A549 (cell line): ENCODE data around the gene MYLK.

Source experiments
- CTCF ChIP-seq: fragments of >200 bp; sonication (Bioruptor Twin); formaldehyde crosslinking; IDR thresholded peaks from 3 replicates; pipeline ENCODE4 v1.5.1; 2016
- ELK1 ChIP-seq: fragments of 150-350 bp; IDR thresholded peaks from 2 replicates; pipeline ENCODE4 v1.6.1; 2014; ENCODE audit warnings: low read depth, mild to moderate bottlenecking, low read length
- ESRRA ChIP-seq: fragments of 150-350 bp; IDR thresholded peaks from 2 replicates; pipeline ENCODE4 v1.6.1; 2014; ENCODE audit warnings: mild to moderate bottlenecking, low read length, borderline replicate concordance
- MAZ ChIP-seq: fragments of 150-350 bp; IDR thresholded peaks from 2 replicates; pipeline ENCODE4 v1.6.1; 2014; ENCODE audit warnings: antibody characterized with exemption, low read depth, low read length, borderline replicate concordance
- POLR2A ChIP-seq: IDR thresholded peaks from 2 replicates; pipeline ENCODE4 v1.6.1; 2012; ENCODE audit warnings: mild to moderate bottlenecking, low read length
- RAD21 ChIP-seq, 2 experiments: fragments of >200 bp in 1 of 2; sonication (Bioruptor Twin) in 1 of 2; formaldehyde crosslinking in 1 of 2; IDR thresholded peaks in 1 of 2; conservative IDR thresholded peaks in 1 of 2; 2 replicates in 1 of 2; 3 replicates in 1 of 2; pipeline ENCODE4 v1.6.1; 2012 to 2018; ENCODE audit warnings: inconsistent platforms in 1 of 2
- TFCP2L1 ChIP-seq: fragments of 250-450 bp; sonication (Bioruptor Pico); IDR thresholded peaks from 2 replicates; pipeline ENCODE4 v1.5.0; 2021; ENCODE audit warnings: mild to moderate bottlenecking
- TP53 ChIP-seq: fragments of 250-450 bp; sonication (Bioruptor Pico); IDR thresholded peaks from 2 replicates; pipeline ENCODE4 v1.5.0; 2021; ENCODE audit warnings: mild to moderate bottlenecking, moderate library complexity

GRCh38 chr3:123878807-123879206, 5.3 kb downstream of the MYLK start:
- no peak for TF ChIP-seq ELK1
- no peak for TF ChIP-seq CTCF
- TF ChIP-seq POLR2A: no peak
- no peak for TF ChIP-seq TFCP2L1 (CRISPR knock-in tag)
- no peak for TF ChIP-seq ESRRA
- no peak for TF ChIP-seq TP53 (CRISPR knock-in tag)
- TF ChIP-seq RAD21 (conservative IDR thresholded peaks at IDR 0.05 in 1 of 2, IDR thresholded peaks at IDR 0.05 in 1 of 2): no peak
- no peak for TF ChIP-seq MAZ
